GM12891 (cell line): ENCODE results near the gene SPEM3.

Experiments
- PAX5 ChIP-seq: IDR thresholded peaks from 2 replicates; pipeline ENCODE4 v1.6.1; 2011; ENCODE audit warnings: low read length, moderate library complexity, mild to moderate bottlenecking; ENCODE audit not compliant: insufficient read depth, severe bottlenecking
- POLR2A ChIP-seq: IDR thresholded peaks from 2 replicates; pipeline ENCODE4 v1.6.1; 2011; ENCODE audit warnings: low read depth, low read length, control low read depth
- POLR2AphosphoS5 ChIP-seq: IDR thresholded peaks from 2 replicates; pipeline ENCODE4 v1.6.1; 2011; ENCODE audit warnings: low read depth, low read length, control low read depth
- POU2F2 ChIP-seq: IDR thresholded peaks from 2 replicates; pipeline ENCODE4 v1.6.1; 2011; ENCODE audit warnings: low read depth, mild to moderate bottlenecking, control low read depth, low read length, moderate library complexity
- SPI1 ChIP-seq: IDR thresholded peaks from 2 replicates; pipeline ENCODE4 v1.6.1; 2011; ENCODE audit warnings: low read depth, low read length, control low read depth
- TAF1 ChIP-seq: IDR thresholded peaks from 2 replicates; pipeline ENCODE4 v1.6.1; 2011; ENCODE audit warnings: low read depth, low read length, control low read depth

GRCh38 chr17:7419819-7420610 lies 8.6 kb upstream of the SPEM3 start, which contains the start of gene SPEM1:
- no peak for TF ChIP-seq POLR2A
- no peak for TF ChIP-seq TAF1
- no peak for TF ChIP-seq POLR2AphosphoS5
- TF ChIP-seq SPI1, result no peak
- no peak for TF ChIP-seq POU2F2
- no peak for TF ChIP-seq PAX5
